ENCODE data around the gene TMEM52. TPM values are rescaled to one million over a fixed set of nuclear protein-coding genes. Genes with fewer than 3 reads are reported as not detected.

The TMEM52 gene
- total and polyA plus RNA-seq, 2 of the 8 experiments (the other 6 are each of a cell fraction or from before 2014, with no cell fraction given) = 14.6 to 30.2 TPM

DNA sequence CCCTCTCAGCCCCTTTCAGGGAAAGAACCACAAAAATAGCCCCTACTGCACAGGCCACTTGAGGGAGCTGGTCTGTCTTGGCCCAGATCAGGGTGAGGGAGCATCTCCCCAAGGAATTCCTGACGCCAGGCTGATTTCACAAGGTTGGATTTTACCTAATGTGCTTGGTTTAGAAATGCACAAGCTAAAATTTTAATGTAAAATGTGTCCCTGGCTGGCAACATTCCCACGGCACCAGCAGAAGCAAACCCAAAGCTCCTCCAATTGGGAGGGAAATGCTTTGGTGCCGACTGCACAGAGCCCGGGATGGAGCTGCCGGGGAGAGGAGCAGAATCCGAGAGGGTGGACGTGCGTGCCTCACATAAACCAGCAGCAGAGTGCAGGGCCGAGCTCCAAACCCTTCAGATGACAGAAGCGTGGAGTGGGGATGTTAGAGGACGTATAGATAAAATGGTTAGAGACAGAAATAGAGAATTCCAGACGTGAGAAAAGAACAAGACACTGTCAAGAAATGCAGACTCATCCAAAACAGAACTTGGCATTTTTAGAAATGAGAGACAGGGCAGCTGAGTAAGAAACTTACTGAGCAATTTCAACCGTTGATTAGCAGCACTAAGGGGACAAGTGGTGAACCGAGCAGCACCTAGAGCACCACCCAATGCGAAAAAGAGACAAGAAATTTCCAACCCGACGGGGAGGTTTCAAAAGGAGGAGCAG, 41.6 kb upstream of the TMEM52 start:
- CTCF ChIA-PET (ENCODE audit: partially characterized antibody) = interaction anchor here (0.5 to 15.6 kb wide), 53 partner anchors 9 to 675 kb away, joined by 3 to 249 read pairs (median 4); partner anchors contain the start of gene GABRD
- Histone ChIP-seq H2AFZ (ENCODE audit: low read length) (no peak overlapping the region), H4K8ac (ENCODE audit: extremely low read depth, insufficient read depth, low read length) (no peak overlapping the region), H2AK5ac (ENCODE audit: low read depth, low read length) (no peak overlapping the region), H4K5ac (ENCODE audit: insufficient read length, low read depth, low read length) (no peak overlapping the region), H3K18ac (ENCODE audit: extremely low read depth, low read length) (0 out of 2 replicates have a peak overlapping the region, but pooled peaks have one; percentile 11), H2BK12ac (ENCODE audit: low read depth, low read length) (peak overlapping the region; percentile 60; the same call in 1 of the 2 replicates), H3K56ac (replicated peaks; ENCODE audit: insufficient read length, low read depth, low read length) (no peak overlapping the region), H3K79me1 (ENCODE audit: low read depth, low read length) (no peaks in the 10 kb centered on the region), H2BK20ac (ENCODE audit: low read length) (0 out of 2 replicates have a peak overlapping the region, but pooled peaks have one; percentile 11), H3K79me2 (ENCODE audit: control insufficient read depth in 1 of 2, insufficient read depth in 2 of 2, low read length in 2 of 2) (no peaks in the 10 kb centered on the region), H3K14ac (ENCODE audit: insufficient read length) (no peak overlapping the region), H2BK15ac (ENCODE audit: low read length) (peak overlapping the region; percentile 88; the same call in 1 of the 2 replicates), H4K20me1 (replicated peaks in 1 of 2; ENCODE audit: control insufficient read depth in 1 of 2, insufficient read depth in 2 of 2, low read length in 2 of 2) (no peaks in the 10 kb centered on the region), H3K9ac (replicated peaks in 1 of 4; ENCODE audit: extremely low read depth in 1 of 4, low read depth in 3 of 4, low read length in 3 of 4) (no peak overlapping the region), H3K4ac (replicated peaks; ENCODE audit: insufficient read length, low read depth, low read length) (peak overlapping the region; percentile 44), H3K27ac (ENCODE audit: low read depth, low read length) (no peak overlapping the region), H3K4me2 (ENCODE audit: insufficient read depth in 1 of 2, low read depth in 2 of 2, low read length in 2 of 2) (peak overlapping the region in 1 of 2 experiments; percentile 30; a peak in 1 of 4 replicates), H4K91ac (replicated peaks; ENCODE audit: insufficient read length, low read length) (peak overlapping the region; percentile 38), H3K36me3 (ENCODE audit: control insufficient read depth in 2 of 4, insufficient read depth in 4 of 4, low read length in 3 of 4) (no peaks in the 10 kb centered on the region), H3K4me1 (replicated peaks in 1 of 4; ENCODE audit: control insufficient read depth in 3 of 4, insufficient read depth in 4 of 4, low read length in 3 of 4) (peaks cover 0 to 12% (median 10%) of the 10 kb centered on the region in 4 experiments; a peak in 6 of 7 replicates), H3K23me2 (ENCODE audit: low read depth, low read length) (no peaks in the 10 kb centered on the region; the same call in 1 of the 2 replicates), H3K27me3 (replicated peaks in 1 of 4; ENCODE audit: control insufficient read depth in 3 of 4, extremely low read depth in 1 of 4, insufficient read depth in 3 of 4, low read length in 3 of 4) (no peaks in the 10 kb centered on the region; a peak in 1 of 7 replicates), H2BK120ac (replicated peaks; ENCODE audit: low read depth, low read length) (no peak overlapping the region), H3K9me3 (ENCODE audit: insufficient read depth in 2 of 2, low read depth in 1 of 2, low read length in 1 of 2) (no peaks in the 10 kb centered on the region), H3K23ac (ENCODE audit: insufficient read length) (no peak overlapping the region), H3K4me3 (ENCODE audit: extremely low read depth in 1 of 4, insufficient read depth in 2 of 4, low read depth in 3 of 4, low read length in 4 of 4) (no peak overlapping the region), H2BK5ac (ENCODE audit: low read depth, low read length) (0 out of 2 replicates have a peak overlapping the region, but pooled peaks have one; percentile 60)
- TF ChIP-seq CREB1 (IDR thresholded peaks at IDR 0.05) (no peak), EGR1 (IDR thresholded peaks at IDR 0.05; ENCODE audit: borderline replicate concordance, low read depth, low read length) (no peak), CHD1 (IDR thresholded peaks at IDR 0.05; ENCODE audit: low read depth, low read length) (no peak), POLR2A (IDR thresholded peaks at IDR 0.05; ENCODE audit: control extremely low read depth in 1 of 2, low read depth in 2 of 2, low read length in 2 of 2) (no peak), YY1 (IDR thresholded peaks at IDR 0.05; ENCODE audit: low read depth, low read length) (no peak)
- TF ChIP-seq, protein P1, sequence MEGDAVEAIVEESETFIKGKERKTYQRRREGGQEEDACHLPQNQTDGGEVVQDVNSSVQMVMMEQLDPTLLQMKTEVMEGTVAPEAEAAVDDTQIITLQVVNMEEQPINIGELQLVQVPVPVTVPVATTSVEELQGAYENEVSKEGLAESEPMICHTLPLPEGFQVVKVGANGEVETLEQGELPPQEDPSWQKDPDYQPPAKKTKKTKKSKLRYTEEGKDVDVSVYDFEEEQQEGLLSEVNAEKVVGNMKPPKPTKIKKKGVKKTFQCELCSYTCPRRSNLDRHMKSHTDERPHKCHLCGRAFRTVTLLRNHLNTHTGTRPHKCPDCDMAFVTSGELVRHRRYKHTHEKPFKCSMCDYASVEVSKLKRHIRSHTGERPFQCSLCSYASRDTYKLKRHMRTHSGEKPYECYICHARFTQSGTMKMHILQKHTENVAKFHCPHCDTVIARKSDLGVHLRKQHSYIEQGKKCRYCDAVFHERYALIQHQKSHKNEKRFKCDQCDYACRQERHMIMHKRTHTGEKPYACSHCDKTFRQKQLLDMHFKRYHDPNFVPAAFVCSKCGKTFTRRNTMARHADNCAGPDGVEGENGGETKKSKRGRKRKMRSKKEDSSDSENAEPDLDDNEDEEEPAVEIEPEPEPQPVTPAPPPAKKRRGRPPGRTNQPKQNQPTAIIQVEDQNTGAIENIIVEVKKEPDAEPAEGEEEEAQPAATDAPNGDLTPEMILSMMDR (IDR thresholded peaks at IDR 0.05; ENCODE audit: control extremely low read depth in 1 of 3, insufficient read depth in 1 of 3, low read depth in 1 of 3, low read length in 3 of 3) = peak in 2 of 3 experiments; percentile 24 to 45; a peak in 2 of 4 replicates
- 68% methylated on average over 17 of the region's 17 CpGs; no CpG with 5 or more reads in 1 of the 2 experiments for WGBS, 2 experiments (ENCODE audit: extremely low coverage in 1 of 2, insufficient coverage in 1 of 2, insufficient read length in 1 of 2, insufficient replicate concordance in 2 of 2, low coverage in 1 of 2, low lambda C conversion rate in 2 of 2, missing lambda C conversion rate in 1 of 2)
- POLR2A ChIA-PET (ENCODE audit: partially characterized antibody) = interaction anchor here (1.0 to 1.6 kb wide), 3 partner anchors 58 to 84 kb away, joined by 3 to 4 read pairs (median 4); partner anchors contain the start of gene GABRD
- DNase-seq (ENCODE audit: low read depth in 1 of 2, low spot score in 2 of 2) (no peak), FAIRE-seq (no peak)

All from H1 (cell line).